ENCODE results near the gene HHIPL1.

DNA sequence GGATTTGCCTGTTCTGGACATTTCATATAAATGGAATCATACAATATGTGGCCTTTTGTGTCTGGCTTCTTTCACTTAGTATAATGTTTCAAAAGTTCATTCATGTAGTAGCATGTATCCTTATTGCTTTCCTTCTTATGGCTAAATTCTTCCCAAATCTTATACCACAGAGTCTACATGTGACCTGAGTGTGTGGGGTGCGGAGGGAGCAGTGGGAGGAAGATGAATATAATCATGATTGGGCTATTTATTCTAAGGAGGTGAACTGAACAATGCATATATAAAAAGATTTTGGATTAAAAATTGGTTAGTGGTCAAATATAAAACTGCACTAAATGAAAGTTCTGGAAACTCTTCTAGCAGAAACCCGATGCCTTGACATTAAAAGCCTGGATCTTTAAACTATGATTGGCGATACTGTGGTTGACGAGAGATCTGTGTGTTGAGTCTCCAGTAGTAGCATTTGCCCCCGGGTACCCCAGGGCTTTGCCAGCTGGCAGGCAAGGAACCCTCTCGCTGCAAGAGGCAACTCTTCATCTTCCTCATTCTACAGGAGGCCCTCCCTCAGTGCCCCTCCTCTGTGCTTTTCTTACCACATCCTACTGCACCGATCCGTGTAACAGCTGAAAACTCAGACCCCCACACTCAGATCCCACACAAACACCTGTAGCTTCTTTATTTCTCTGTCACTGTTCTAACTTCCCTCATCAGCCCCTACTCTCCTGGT, 41.8 kb downstream of the HHIPL1 start:
- TF ChIP-seq EZH2phosphoT487 (conservative IDR thresholded peaks at IDR 0.05; ENCODE audit: low read length), result no peak
- TF ChIP-seq, protein P1, sequence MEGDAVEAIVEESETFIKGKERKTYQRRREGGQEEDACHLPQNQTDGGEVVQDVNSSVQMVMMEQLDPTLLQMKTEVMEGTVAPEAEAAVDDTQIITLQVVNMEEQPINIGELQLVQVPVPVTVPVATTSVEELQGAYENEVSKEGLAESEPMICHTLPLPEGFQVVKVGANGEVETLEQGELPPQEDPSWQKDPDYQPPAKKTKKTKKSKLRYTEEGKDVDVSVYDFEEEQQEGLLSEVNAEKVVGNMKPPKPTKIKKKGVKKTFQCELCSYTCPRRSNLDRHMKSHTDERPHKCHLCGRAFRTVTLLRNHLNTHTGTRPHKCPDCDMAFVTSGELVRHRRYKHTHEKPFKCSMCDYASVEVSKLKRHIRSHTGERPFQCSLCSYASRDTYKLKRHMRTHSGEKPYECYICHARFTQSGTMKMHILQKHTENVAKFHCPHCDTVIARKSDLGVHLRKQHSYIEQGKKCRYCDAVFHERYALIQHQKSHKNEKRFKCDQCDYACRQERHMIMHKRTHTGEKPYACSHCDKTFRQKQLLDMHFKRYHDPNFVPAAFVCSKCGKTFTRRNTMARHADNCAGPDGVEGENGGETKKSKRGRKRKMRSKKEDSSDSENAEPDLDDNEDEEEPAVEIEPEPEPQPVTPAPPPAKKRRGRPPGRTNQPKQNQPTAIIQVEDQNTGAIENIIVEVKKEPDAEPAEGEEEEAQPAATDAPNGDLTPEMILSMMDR (IDR thresholded peaks at IDR 0.05; ENCODE audit: insufficient read depth, low read length, poor library complexity, severe bottlenecking), result no peak
